OCI-M1 (cell line): ENCODE results near the gene VCL.
A peak's percentile ranks its signal among the peaks of the same experiment; 100 is the strongest.
"Not testable (repeated sequence)": the region's sequence is repeated elsewhere in the genome, so short reads cannot be mapped to it uniquely, and the experiment has no call there.

Source experiments
- DNase-seq: peaks from one replicate; lab custom pipeline; 2025; lab: John Stamatoyannopoulos, UW

The VCL gene

GRCh38 chr10:73997787-73998622 is at the start of gene VCL:
TSS of gene VCL (plus strand) at chr10:73998116. CDS start at chr10:73998208, 92 bp downstream.
- DNase-seq = peak; percentile 98

DNA sequence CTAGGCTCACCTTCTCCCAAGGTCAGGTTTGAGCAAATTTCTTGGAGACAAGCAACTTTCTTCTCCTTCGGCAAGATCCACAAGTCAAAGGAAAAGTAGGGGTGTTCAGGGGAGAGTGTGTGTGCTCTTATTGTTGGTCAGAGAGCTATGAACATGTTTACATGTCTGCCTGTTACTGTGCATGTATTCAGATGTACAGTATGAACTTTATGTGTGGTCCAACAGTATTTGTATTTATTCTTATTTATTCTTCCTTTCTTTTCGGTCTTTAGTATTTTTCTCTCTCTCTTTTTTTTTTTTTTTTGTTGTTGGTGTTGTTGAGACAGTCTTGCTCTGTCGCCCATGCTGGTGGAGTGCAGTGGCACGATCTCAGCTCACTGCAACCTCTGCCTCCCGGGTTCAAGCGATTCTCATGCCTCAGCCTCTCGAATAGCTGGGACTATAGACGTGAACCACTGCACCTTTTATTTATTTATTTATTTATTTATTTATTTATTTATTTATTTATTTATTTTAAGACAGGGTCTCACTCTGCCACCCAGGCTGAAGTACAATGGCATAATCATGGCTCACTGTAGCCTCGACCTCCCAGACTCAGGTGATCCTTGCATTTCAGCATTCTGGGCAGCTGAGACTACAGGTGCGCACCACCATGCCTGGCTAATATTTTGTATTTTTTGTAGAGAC is 48.8 kb upstream of the VCL start:
- no peak for DNase-seq

DNA sequence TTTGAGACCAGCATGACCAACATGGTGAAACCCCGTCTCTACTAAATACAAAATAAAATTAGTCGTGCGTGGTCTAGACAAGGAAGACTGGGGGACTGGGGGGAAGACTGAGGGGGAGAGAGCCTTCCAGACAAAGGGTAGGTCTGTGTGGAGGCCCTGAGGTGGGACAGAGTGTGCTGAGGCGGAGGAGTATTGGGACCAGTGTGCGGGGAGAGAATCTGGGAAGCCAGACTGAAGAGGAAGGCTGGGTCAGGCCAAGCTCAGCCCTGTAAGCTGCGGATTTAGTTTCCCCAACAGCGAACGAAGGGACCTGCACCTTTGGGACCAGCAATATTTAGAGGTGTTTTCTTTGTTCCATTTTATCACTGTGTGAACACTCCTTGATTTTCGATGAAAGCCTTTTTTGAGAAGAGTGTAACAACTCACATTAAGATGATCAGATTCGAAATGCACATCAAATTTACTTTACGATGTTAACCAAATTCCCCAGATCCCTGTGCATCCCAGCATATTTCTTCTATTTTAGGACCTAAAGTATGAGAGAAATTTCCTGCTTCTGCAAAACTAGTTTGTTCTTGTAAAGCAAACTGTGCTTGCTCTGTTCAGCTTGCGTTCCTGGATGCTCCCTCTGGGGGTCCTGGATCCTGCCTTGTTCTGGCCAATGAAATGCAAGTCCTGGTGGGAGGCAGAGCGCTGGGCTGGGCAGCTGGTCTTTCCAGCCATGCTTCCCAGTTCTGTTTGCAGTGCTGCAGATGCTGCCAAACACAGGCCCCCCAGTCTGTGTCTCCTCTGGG is 47.6 kb upstream of the VCL start:
- no peak for DNase-seq

DNA sequence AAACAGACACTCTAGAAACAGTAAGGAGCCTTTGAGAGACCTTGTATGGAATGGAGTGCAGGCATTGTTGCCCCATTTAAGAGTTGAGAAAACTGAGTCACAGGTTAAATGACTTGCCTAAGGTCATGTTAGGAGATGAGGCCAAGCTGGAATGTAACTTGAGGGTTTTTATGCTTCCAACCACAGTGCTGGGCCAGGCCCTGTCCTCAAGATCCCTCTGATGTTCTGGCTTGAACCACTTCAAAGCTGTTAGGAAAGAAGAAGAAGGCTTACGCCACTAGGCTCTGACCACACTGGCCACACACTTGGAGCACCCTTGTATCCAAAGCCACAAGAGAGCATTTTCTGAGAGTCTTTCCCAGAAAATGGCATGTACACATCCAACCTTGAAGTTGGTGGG is 44.3 kb upstream of the VCL start:
- peak; percentile 77 for DNase-seq

DNA sequence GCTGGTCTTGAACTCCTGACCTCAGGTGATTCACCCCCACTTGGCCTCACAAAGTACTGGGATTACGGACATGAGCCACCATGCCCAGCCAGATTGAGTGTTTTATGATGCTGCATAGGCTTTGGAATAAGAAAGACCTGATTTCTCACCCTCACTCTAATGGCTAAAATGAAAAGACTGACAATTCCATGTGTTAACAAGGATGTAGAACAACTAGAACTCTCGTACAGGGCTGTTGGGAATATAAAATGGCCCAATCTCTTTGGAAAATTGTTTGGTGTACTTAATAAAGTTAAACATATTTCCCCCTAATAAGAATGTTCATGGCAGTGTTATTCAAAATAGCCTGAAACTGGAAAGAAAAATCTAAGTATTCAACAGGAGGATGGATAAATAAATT is 43.2 kb upstream of the VCL start:
- no peak for DNase-seq

DNA sequence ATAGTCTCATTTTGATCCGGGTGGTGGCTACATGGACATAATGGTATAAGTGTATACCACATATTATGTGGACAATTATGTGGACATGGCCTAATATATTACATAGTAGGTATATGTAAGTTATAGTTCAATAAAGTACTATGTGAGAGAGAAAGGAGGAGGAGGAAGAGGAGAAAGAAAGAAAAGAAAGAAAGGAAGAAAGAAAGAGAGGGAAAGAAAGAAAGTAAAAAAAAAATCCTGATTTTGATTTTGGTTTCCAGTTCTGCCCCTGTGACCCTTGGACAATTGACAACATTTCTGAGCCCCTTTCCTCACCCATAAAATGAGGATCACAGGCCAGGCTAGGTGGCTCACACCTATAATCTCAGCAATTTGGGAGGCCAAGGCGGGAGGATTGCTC is 42.2 kb upstream of the VCL start:
- no peak for DNase-seq

DNA sequence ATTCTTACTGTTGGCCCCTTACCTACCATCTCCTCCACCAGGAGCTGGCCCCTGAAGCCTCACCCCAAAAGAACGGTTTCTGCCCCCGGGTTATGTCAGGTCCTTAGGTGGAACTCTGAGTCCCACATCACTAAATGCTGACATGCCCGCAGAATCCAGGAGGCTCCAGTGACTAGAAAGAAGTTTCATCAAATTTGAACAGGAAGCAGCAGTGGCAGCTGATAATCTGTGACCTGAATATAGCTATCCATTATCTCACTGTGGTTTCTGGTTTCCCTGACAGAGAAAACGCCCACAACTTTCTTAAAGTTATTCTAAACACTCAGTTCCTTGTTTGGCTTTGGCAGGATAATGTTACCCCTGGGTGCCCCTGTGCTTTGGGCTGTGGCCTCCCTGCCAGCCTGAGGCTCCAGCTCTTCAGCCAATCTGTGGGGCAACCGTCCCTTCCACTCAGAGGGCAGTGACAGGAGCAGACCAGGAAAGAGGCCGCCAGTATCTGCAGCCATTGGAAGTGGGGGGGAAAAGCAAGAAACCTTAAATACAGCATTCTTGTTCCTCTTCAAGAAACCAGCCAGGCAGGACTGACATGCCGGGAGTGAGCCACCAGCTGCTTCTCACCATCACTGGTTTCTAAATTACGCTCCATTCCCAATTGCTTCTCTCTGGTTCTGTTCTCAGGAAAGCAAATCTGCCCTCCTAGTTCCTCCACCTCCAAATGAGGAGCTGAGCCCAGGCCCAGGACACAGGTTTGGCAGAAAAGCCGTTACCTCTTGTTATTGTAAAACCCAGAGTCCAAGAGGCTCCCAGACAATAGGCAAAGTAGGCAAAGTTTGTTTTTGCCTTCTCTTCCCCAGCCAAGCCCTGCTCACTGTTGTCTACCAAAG is 41.2 kb upstream of the VCL start:
- DNase-seq = peak; percentile 97

DNA sequence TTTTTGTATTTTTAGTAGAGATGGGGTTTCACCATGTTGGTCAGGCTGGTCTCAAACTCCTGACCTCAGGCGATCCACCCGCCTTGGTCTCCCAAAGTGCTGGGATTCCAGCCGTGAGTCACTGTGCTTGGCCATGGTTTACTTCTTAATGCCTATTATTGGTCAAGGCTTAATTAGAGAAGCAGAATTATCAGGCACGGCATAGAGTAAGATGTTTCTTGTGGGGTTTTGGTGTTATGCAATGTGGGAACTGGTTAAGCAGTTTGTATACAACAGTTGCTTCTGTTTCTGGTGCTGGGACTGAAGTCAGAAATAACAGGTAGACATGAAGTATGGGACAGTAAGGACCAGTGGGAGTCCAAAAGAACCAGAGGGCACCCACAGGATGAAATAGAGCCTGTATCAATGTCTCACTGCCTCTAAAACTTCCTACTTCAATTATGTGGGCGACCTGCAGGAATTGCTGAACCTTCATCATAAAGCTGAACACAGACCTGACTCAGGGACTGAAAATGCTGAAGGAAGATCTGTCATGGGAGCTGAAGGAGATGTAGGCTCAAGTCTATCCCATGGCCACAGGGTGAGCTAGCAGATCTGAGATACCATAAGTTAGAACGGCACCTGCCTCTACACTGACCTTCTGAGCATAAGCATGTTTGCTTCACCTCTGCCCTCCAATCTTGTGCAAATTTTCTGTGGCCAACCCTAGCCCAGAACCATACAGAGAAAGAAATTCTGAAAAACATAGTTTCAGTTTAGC is 38.3 kb upstream of the VCL start:
- DNase-seq = peak; percentile 33

GRCh38 chr10:73962386-73962785 is 35.5 kb upstream of the VCL start:
- no peak for DNase-seq

DNA sequence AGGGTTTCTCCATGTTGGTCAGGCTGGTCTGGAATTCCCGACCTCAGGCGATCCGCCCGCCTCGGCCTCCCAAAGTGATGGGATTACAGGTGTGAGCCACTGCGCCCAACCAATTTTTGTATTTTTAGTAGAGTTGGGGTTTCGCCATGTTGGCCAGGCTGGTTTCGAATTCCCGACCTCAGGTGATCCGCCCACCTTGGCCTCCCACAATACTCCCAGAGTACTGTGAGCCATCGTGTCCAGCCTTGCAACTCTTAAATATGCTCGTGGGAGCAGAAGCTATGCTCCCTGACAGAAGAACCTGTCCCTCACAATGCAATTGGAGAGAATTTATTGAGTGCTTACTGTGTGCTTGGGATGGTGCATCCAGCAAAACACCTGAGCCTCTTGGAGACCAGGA is 34.4 kb upstream of the VCL start:
- DNase-seq = not testable (repeated sequence)

DNA sequence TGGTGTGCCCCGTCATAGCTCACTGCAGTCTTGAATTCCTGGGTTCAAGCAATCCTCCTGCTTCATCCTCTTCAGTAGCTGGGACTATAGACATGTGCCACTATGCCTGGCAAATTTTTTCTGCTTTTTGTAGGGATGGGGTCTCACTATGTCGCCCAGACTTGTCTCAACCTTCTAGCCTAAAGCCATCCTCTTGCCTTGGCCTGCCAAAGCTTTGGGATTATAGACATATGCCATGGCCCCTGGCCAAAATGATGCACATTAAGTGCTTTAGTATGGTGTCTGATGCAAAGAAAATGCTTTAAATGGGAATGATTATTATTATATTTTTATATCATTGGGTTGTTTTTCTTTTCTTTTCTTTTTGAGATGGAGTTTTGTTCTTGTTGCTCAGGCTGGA is 33.2 kb upstream of the VCL start:
- DNase-seq = no peak

- not testable (repeated sequence) for DNase-seq
Measured at GRCh38 chr10:73965267-73965889, 32.5 kb upstream of the VCL start.

DNA sequence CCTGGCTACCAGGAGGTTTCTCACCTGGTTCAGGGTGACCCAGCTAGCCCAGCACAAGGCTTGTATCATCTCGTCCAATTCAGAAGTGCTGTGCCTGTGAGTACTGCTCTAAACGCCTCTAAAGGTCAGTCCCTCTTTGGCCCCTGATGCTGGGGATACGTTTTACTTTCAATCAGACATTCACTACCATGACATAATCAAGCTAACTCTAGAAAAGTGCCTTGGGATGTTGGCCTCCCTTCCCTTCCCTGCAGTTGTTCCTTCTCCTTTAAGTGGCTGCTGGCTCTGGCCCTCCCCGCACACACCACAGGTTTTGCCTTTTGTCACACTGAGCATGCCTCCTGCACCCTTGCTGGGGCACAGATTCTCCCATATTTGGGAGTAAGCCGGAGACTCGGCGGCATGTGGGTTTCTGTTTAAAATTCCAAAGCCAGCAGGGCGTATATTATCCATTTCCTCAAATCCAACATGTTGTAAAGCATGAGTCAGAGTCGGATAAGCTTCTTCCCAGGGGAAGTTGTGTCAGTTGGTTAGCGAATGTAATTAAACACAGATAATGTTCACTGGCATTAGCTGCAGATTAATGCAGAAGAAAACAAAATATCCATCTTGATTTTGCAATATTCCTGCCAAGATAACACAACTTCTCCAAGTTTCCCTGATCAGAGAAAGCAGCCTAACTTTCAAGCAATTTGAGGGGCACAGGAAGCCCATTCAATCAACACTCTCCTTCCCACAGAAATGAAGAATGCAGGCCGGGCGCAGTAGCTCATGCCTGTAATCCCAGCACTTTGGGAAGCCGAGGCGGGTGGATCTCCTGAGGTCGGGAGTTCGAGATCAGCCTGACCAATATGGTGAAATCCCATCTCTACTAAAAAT is 31.8 kb upstream of the VCL start:
- DNase-seq = no peak

- DNase-seq = no peak
Measured at GRCh38 chr10:73967022-73967429, 30.9 kb upstream of the VCL start.

GRCh38 chr10:73967544-73967943 is 30.4 kb upstream of the VCL start:
- DNase-seq = no peak

DNA sequence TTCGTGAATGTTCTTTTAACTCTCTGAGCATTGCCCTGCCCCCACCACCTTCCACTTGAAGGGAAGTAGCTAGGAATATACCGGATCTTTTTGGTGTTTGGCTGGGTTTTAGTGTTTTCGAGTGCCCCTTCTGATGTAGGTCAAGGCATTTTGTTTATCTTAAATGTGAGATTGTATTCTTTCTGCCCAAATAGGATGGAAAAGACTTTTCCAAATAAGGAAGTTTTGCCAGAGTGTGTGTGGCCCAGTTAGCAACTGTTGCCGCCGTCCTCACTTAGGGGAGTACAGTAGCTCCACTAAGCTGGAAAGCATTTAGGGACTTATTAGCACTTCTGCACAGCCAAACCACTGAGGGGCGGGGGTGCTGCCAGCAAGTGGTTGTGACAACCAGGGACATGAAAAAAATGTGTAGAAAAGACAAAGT is 29.8 kb upstream of the VCL start:
- no peak for DNase-seq

DNA sequence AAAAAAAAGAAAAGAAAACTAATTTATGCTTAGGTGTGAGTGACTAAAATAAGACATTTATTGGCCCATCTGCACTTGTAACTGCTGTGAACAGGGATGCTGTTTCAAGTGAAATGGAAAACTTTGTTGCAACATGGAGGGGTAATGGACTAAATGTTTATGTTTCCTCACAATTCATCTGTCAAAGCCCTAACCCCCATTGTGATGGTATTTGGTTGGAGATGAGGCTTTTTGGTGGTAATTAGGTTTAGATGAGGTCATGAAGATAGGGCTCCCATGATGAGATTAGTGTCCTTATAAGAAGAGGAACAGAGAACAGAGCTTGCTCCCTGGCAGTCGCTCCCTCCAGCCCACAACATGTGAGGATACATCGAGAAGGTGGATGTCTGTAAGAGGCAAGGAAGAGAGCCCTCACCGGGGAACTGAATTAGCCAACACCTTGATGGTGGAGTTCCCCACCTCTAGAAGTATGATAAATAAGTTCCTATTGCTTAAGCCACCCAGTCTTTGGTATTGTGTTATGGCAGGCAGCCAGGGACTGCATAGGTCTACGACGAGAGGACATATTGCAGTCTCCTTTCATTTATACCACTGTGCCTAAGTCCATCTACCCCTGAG is 28.6 kb upstream of the VCL start:
- peak; percentile 24 for DNase-seq

DNA sequence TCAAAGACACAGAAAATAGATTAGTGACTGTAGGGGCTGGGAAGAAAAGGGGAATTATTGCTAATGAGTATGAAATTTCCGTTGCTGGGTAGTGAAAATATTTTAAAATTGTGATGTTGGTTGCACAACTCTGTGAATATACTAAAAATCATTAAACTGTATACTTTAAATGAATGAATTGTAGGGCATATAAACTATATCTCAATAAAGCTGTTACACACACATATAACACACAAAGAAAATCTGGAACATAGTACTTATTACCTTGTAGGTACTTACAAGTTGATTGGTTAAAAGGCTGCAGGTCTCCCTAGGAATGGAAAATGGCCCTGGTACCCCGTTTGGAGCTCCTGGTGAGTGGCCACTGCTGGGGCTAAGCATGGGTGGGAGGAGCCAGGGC is 27.1 kb upstream of the VCL start:
- no peak for DNase-seq
